NB4 (cell line): ENCODE measurements around the gene KSR2.

ENCODE experiments used
- DNase-seq: peaks from one replicate; pipeline ENCODE4 v3.0.0; 2010; ENCODE audit warnings: low read depth
- H3K4me3 ChIP-seq: one replicate; pipeline ENCODE4 v1.5.1; 2011; ENCODE audit warnings: mild to moderate bottlenecking, low read depth, low read length, moderate library complexity
- MYC ChIP-seq: IDR thresholded peaks from 2 replicates; pipeline ENCODE4 v1.6.1; 2011; ENCODE audit warnings: low read depth, low read length
- POLR2A ChIP-seq: IDR thresholded peaks from 2 replicates; pipeline ENCODE4 v1.6.1; 2011; ENCODE audit warnings: mild to moderate bottlenecking; ENCODE audit not compliant: insufficient read length; ENCODE audit errors: extremely low read depth
- TF ChIP-seq, protein P1 (sequence below): IDR thresholded peaks from 2 replicates; pipeline ENCODE4 v1.6.1; 2011; ENCODE audit warnings: low read depth, low read length
- TF ChIP-seq, protein P2 (sequence below): IDR thresholded peaks from one replicate; pipeline ENCODE4 v1.5.1; 2012; ENCODE audit warnings: low read depth, low read length

KSR2 gene

DNA sequence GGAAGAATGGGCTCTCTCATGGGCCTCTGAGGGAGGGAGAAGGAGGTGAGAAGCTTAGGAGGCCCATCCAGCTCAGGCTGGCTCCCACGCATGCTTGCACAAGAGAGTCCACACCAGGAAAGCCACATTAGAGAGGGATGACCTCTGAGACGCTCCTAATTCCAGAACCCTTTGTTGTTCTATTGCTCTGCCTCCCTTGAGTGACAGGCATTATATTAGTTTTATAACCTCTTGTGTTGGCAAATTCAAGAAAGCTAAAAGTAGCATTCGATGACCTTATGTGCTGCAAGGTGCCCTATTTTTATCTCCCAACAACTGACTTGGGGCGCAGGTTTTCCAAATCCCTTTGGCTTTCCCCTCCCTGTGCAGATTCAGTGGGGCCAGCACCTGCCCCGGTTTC is 190.1 kb downstream of the KSR2 start:
- no peak overlapping the region for H3K4me3 ChIP-seq
- TF ChIP-seq MYC (no peak), POLR2A (no peak)
- TF ChIP-seq, protein P1, sequence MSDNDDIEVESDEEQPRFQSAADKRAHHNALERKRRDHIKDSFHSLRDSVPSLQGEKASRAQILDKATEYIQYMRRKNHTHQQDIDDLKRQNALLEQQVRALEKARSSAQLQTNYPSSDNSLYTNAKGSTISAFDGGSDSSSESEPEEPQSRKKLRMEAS = no peak
- TF ChIP-seq, protein P2, sequence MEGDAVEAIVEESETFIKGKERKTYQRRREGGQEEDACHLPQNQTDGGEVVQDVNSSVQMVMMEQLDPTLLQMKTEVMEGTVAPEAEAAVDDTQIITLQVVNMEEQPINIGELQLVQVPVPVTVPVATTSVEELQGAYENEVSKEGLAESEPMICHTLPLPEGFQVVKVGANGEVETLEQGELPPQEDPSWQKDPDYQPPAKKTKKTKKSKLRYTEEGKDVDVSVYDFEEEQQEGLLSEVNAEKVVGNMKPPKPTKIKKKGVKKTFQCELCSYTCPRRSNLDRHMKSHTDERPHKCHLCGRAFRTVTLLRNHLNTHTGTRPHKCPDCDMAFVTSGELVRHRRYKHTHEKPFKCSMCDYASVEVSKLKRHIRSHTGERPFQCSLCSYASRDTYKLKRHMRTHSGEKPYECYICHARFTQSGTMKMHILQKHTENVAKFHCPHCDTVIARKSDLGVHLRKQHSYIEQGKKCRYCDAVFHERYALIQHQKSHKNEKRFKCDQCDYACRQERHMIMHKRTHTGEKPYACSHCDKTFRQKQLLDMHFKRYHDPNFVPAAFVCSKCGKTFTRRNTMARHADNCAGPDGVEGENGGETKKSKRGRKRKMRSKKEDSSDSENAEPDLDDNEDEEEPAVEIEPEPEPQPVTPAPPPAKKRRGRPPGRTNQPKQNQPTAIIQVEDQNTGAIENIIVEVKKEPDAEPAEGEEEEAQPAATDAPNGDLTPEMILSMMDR = no peak
- DNase-seq = no peak

DNA sequence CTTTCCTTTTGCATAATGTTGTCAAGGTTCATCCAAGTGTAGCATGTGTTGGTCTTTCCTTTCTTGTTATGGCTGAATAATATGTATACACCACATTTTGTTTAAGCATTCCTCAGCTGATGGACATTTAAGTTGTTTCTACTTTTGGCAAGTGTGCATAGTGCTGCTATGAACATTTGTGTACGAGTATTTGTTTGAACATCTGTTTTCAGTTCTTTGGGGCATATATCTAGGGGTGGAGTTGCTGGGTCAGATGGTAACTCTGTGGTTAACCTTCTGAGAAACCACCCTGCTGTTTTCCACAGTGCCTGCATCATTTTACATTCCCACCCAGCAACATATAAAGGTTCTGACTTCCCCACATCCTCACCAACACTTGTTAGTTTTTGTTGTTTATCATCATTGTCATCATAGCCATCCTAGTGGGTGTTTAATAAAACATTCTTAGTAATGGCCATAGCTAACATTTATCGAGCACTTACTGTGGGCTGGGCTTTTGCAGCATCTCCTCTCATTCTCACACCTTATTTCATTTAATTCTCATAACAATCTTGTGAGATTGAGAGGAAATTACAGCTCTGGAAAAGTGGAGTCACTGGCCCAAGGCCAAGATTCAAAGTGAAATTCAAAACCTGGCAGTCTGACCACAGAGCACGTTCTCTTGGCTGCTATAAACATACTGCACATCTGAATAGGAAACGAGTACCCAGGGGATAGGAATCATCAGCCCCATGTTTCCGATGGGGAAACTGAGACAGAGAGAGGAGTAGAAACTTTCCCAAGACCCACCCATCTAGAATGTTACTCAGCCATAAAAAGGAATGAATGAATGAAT is 193.6 kb downstream of the KSR2 start:
- no peak for TF ChIP-seq MYC
- TF ChIP-seq, protein P2 = no peak
- TF ChIP-seq POLR2A = no peak
- TF ChIP-seq, protein P1 = no peak
- DNase-seq = no peak
- H3K4me3 ChIP-seq = no peak overlapping the region

DNA sequence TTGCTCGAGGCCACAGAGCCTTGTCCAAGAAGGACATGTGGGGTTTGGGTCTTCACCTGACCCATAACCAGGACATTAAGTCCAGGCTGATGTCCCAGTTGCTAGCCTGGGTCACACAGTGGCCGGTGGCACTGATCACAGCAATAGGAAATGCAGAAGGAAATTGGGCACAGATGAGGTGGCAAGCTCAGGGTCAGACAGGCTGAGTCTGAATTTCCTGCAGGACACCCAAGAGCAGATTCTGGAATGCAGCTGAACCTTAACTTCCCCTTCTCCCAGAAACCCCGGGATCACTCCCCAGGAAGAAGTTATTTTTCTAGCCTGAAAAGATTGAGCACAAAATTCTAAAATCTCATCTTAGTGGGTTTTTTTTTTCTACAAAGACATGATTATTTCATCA is 199.9 kb downstream of the KSR2 start:
- DNase-seq = no peak
- TF ChIP-seq, protein P2 = no peak
- TF ChIP-seq POLR2A (no peak), MYC (no peak)
- H3K4me3 ChIP-seq = no peak overlapping the region

DNA sequence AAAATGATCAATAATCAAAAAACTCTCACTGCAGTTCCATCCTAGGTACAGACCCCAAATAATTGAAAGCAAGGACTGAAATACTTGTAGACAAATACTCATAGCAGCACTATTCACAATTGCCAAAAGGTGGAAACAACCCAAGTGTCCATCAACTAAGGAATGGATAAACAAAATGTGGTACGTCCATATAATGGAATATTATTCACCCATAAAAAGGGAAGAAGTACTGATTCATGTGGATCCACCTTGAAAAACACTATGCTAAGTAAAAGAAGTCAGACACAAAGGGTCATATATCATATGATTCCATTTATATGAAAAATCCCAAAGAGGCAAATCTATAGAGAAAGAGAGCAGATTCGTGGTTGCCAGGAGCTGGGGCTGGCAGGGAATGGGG is 202.8 kb downstream of the KSR2 start:
- no peak for DNase-seq
- H3K4me3 ChIP-seq = no peak overlapping the region
- TF ChIP-seq POLR2A (no peak), MYC (no peak)
- TF ChIP-seq, protein P2 = no peak
- TF ChIP-seq, protein P1 = no peak

DNA sequence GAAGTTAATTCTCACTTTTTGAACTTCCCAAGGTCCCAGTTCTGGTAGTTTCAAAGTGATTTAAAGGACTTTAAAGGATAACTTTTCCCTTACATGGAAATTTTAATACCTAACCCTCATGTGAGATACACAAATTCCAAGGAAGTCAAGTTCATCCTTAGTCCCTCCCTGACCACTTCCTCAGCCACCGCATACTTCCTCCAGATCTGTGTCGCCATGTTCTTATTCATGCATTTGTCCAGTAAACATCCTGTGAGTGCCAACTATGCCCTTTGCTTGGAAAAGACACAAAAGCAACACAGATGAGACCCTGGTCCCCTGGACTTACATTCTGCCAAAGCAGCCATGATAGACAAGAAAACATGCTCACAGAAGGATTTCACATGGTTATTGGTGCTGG is 206.6 kb downstream of the KSR2 start:
- TF ChIP-seq, protein P2 = no peak
- TF ChIP-seq MYC (no peak), POLR2A (no peak)
- TF ChIP-seq, protein P1 = no peak
- H3K4me3 ChIP-seq = no peak overlapping the region
- DNase-seq = no peak
